WTC11 (cell line): ENCODE data around the gene CD69. TPM values are rescaled to one million over a fixed set of nuclear protein-coding genes. Genes with fewer than 3 reads are reported as not detected.

Source experiments
- ATAC-seq: fragments of 200-7000 bp; cut with Tn5 transposase; 2 replicates; pipeline ENCODE4 v1.10.0; 2021; ENCODE audit warnings: mild to moderate bottlenecking, moderate library complexity
- CTCF ChIA-PET: fragments of 300-600 bp; sonication (Branson Sonifier 250); formaldehyde crosslinking; loops from one replicate; lab custom pipeline; 2021; ENCODE audit warnings: antibody characterized with exemption; lab: Charles Lee
- POLR2A ChIA-PET: fragments of 350-600 bp; sonication (Branson Sonifier 250); formaldehyde crosslinking; loops from one replicate; lab custom pipeline; 2021; ENCODE audit warnings: antibody characterized with exemption; lab: Charles Lee
- DNase-seq: peaks from one replicate; pipeline ENCODE4 v3.0.0; 2021; ENCODE audit warnings: low spot score
- H3K27ac Mint-ChIP-seq: 2 replicates; pipeline ENCODE4 v1.8.0; 2021; ENCODE audit warnings: mixed read lengths
- H3K27me3 Mint-ChIP-seq: 2 replicates; pipeline ENCODE4 v1.8.0; 2021; ENCODE audit warnings: low read depth, mild to moderate bottlenecking, moderate library complexity, mixed read lengths
- H3K36me3 Mint-ChIP-seq: 2 replicates; pipeline ENCODE4 v1.8.0; 2021; ENCODE audit warnings: mixed read lengths
- H3K4me1 Mint-ChIP-seq: 2 replicates; pipeline ENCODE4 v1.8.0; 2022; ENCODE audit warnings: mixed read lengths
- H3K4me3 Mint-ChIP-seq: 2 replicates; pipeline ENCODE4 v1.8.0; 2021; ENCODE audit warnings: mild to moderate bottlenecking, moderate library complexity, mixed read lengths
- H3K9me3 Mint-ChIP-seq: 2 replicates; pipeline ENCODE4 v1.8.0; 2021; ENCODE audit warnings: mixed read lengths
- ATF1 ChIP-seq: sonication (generic); formaldehyde crosslinking; IDR thresholded peaks from 2 replicates; pipeline ENCODE4 v1.8.1; 2023; ENCODE audit warnings: mild to moderate bottlenecking, moderate library complexity, missing genetic modification reagents
- E2F4 ChIP-seq: sonication (generic); formaldehyde crosslinking; IDR thresholded peaks from 2 replicates; pipeline ENCODE4 v1.8.1; 2022; ENCODE audit warnings: low read depth, mild to moderate bottlenecking, moderate library complexity, missing genetic modification reagents, borderline replicate concordance
- ERG ChIP-seq: fragments of 250-450 bp; sonication (Bioruptor Pico); IDR thresholded peaks from 2 replicates; pipeline ENCODE4 v1.8.0; 2021; ENCODE audit warnings: mild to moderate bottlenecking
- FOXP1 ChIP-seq: sonication (generic); formaldehyde crosslinking; IDR thresholded peaks from 2 replicates; pipeline ENCODE4 v1.8.0; 2022; ENCODE audit warnings: missing genetic modification reagents, mild to moderate bottlenecking, moderate library complexity, borderline replicate concordance
- GRHL2 ChIP-seq: fragments of 250-450 bp; sonication (Bioruptor Pico); IDR thresholded peaks from 2 replicates; pipeline ENCODE4 v1.8.0; 2022; ENCODE audit warnings: mild to moderate bottlenecking, moderate library complexity; ENCODE audit not compliant: insufficient replicate concordance, severe bottlenecking
- HMGXB4 ChIP-seq: sonication (generic); formaldehyde crosslinking; IDR thresholded peaks from 2 replicates; pipeline ENCODE4 v1.8.1; 2023; ENCODE audit warnings: mild to moderate bottlenecking, moderate library complexity, missing genetic modification reagents
- IRF2 ChIP-seq: sonication (generic); formaldehyde crosslinking; IDR thresholded peaks from 2 replicates; pipeline ENCODE4 v1.8.0; 2022; ENCODE audit warnings: low read depth, missing genetic modification reagents, borderline replicate concordance
- JUN ChIP-seq: sonication (generic); formaldehyde crosslinking; IDR thresholded peaks from 2 replicates; pipeline ENCODE4 v1.8.0; 2023; ENCODE audit warnings: mild to moderate bottlenecking, missing genetic modification reagents
- NFATC4 ChIP-seq: fragments of 250-450 bp; sonication (Bioruptor Pico); IDR thresholded peaks from 2 replicates; pipeline ENCODE4 v1.9.0; 2021; ENCODE audit warnings: mild to moderate bottlenecking
- NFE2L1 ChIP-seq: sonication (generic); formaldehyde crosslinking; IDR thresholded peaks from 2 replicates; pipeline ENCODE4 v1.8.1; 2023; ENCODE audit warnings: missing genetic modification reagents
- OVOL2 ChIP-seq: fragments of 250-450 bp; sonication (Bioruptor Pico); IDR thresholded peaks from 2 replicates; pipeline ENCODE4 v1.9.0; 2021; ENCODE audit warnings: mild to moderate bottlenecking, borderline replicate concordance
- TP53 ChIP-seq: sonication (generic); formaldehyde crosslinking; IDR thresholded peaks from 2 replicates; pipeline ENCODE4 v1.8.1; 2023; ENCODE audit warnings: mild to moderate bottlenecking, missing genetic modification reagents
- ZBTB43 ChIP-seq: sonication (generic); formaldehyde crosslinking; IDR thresholded peaks from 2 replicates; pipeline ENCODE4 v1.8.1; 2023; ENCODE audit warnings: mild to moderate bottlenecking, missing genetic modification reagents
- ZMAT4 ChIP-seq: fragments of 250-450 bp; sonication (Bioruptor Pico); IDR thresholded peaks from 2 replicates; pipeline ENCODE4 v1.9.0; 2021; ENCODE audit warnings: mild to moderate bottlenecking
- ZNF281 ChIP-seq: sonication (generic); formaldehyde crosslinking; IDR thresholded peaks from 2 replicates; pipeline ENCODE4 v1.8.0; 2023; ENCODE audit warnings: mild to moderate bottlenecking, missing genetic modification reagents
- ZNF396 ChIP-seq: fragments of 250-450 bp; sonication (Bioruptor Pico); IDR thresholded peaks from 2 replicates; pipeline ENCODE4 v1.8.0; 2021; ENCODE audit warnings: mild to moderate bottlenecking, moderate library complexity, borderline replicate concordance
- ZNF512 ChIP-seq: sonication (generic); formaldehyde crosslinking; IDR thresholded peaks from 2 replicates; pipeline ENCODE4 v1.8.1; 2022; ENCODE audit warnings: missing genetic modification reagents, borderline replicate concordance
- ZNF532 ChIP-seq: fragments of 250-450 bp; sonication (Bioruptor Pico); IDR thresholded peaks from 2 replicates; pipeline ENCODE4 v1.9.0; 2021; ENCODE audit warnings: mild to moderate bottlenecking, borderline replicate concordance
- ZSCAN18 ChIP-seq: fragments of 250-450 bp; sonication (Bioruptor Pico); IDR thresholded peaks from 2 replicates; pipeline ENCODE4 v2.1.2; 2022; ENCODE audit warnings: mild to moderate bottlenecking, moderate library complexity
- total RNA-seq: library from RNA; stranded (reverse); gene quantifications from 3 replicates; pipeline ENCODE4 v1.2.3, GENCODE V29; 2021

The CD69 gene
- total RNA-seq, 1 experiment from 2014 or later: 0.42 TPM

GRCh38 chr12:9707356-9707755 is 53.3 kb downstream of the CD69 start (continued):
- TF ChIP-seq E2F4 (CRISPR knock-in tag): no peak
- TF ChIP-seq GRHL2: no peak
- TF ChIP-seq ZBTB43 (CRISPR knock-in tag): no peak
- TF ChIP-seq ERG (CRISPR knock-in tag): no peak
- TF ChIP-seq ZNF532: no peak
- TF ChIP-seq FOXP1 (CRISPR knock-in tag): no peak
- TF ChIP-seq ATF1 (CRISPR knock-in tag): no peak
- TF ChIP-seq ZSCAN18 (CRISPR knock-in tag): no peak
- TF ChIP-seq NFATC4 (CRISPR knock-in tag): no peak
- no peak for TF ChIP-seq IRF2 (CRISPR knock-in tag)
- TF ChIP-seq ZNF281: no peak

- Mint-ChIP-seq H3K9me3 (peaks cover 37% of the 10 kb centered on the region), H3K27ac (peak overlapping the region; percentile 2; the same call in 1 of the 2 replicates), H3K4me1 (peaks cover 17% of the 10 kb centered on the region), H3K4me3 (no peak overlapping the region), H3K27me3 (peaks cover 13% of the 10 kb centered on the region; the same call in 1 of the 2 replicates), H3K36me3 (peaks cover 5% of the 10 kb centered on the region; the same call in 1 of the 2 replicates)
- ChIA-PET CTCF (interaction anchor here (0.9 kb wide), 1 partner anchor 19 kb away, joined by 3 read pairs; no protein-coding TSS in a partner anchor), POLR2A (no interaction called here)
- ATAC-seq (no peak), DNase-seq (no peak)
- TF ChIP-seq ATF1 (CRISPR knock-in tag) (no peak), ZMAT4 (no peak), TP53 (CRISPR knock-in tag) (no peak), OVOL2 (CRISPR knock-in tag) (no peak), JUN (CRISPR knock-in tag) (no peak), ZNF512 (no peak), ZNF396 (no peak), NFE2L1 (CRISPR knock-in tag) (no peak), HMGXB4 (CRISPR knock-in tag) (no peak)
Measured at GRCh38 chr12:9706086-9706685, 54.5 kb downstream of the CD69 start.
